Measurements from ENCODE around the gene FBXL20.
"Not testable (repeated sequence)": the region's sequence is repeated elsewhere in the genome, so short reads cannot be mapped to it uniquely, and the experiment has no call there.

Gene FBXL20

GRCh38 chr17:39251997-39252396, 149.4 kb downstream of the FBXL20 start:
- no peak for DNase-seq (ENCODE audit: low read depth)

GRCh38 chr17:39250076-39250475, 151.3 kb downstream of the FBXL20 start:
- DNase-seq (ENCODE audit: low read depth), result not testable (repeated sequence)

- DNase-seq (ENCODE audit: low read depth), result no peak
Observed at GRCh38 chr17:39246274-39246673, 155.2 kb downstream of the FBXL20 start.

DNA sequence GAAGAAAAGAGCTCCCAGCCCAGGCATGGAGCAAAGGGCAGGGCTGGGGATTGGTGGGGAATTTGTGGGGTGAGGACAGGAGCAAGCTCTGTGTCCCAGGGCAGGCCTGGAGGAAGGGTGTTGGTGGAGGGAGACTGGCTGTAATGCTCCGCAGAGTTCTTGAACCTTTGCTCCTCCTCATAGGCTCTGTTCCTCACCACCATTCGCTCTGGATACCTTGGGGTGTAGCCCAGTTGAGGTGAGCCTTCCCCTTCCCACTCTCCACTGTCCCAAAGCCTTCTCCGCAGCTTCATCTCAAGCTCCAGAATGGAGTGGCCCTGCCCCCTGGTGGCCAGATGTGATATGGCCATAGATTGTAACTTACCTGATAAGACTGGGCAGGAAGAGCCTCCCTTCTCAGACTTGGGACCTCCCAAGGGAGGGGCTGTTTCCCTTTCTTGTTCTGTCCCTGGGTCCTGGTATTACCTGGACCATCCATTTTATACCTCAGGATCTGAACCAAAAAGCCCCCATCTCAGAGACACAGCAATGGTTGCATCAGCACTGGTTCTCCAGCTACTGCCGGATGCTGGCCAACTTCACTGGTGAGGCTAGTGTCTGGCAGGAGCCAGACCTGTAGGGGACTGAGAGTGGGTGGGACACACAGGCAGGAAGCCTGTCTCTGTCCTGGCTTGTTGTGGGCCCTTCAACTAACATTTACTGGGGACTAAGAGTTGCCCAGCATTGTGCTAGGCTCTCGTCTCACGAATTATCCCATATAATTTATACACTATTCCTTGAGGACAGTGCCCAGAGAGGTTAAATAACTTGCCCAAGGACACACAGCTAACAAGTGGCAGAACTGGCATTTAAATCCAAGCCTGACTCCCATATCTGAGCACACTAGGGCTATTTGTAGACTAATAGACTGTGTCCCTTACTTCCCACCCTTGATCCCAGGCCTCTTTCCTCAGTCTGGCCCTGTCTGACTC, 156.5 kb downstream of the FBXL20 start:
- peak; percentile 80 for DNase-seq (ENCODE audit: low read depth)

DNA sequence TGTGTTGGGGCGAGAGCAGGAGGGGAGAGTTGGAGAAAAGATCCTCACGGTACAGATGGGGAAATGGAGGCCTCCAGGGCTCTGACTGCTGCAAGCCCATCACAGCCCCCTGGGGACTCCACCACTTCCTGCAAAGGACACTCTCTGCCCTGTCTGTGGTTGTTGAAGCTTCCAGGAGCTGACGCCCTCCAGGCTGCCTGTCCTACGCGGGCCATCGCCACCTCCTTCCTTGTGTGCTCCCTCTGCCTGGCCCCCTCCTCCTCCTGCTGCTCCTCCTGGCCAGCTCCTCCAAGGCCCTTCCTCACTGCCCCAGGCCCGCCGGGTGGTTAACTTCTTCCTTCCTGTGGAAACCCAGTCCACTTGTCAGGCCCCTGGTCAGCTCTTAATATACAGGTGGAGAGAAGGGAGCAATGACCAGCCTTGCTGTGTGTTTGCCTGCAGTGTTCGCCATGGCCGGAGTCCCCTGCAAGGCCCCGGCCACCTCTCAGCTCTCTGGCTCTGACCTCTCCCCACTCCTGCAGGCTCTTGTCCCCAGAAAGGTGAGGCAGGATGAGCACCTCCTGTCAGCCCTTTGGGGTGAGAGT, 157.3 kb downstream of the FBXL20 start:
- DNase-seq (ENCODE audit: low read depth), result no peak

GRCh38 chr17:39243155-39243554, 158.3 kb downstream of the FBXL20 start:
- no peak for DNase-seq (ENCODE audit: low read depth)

DNA sequence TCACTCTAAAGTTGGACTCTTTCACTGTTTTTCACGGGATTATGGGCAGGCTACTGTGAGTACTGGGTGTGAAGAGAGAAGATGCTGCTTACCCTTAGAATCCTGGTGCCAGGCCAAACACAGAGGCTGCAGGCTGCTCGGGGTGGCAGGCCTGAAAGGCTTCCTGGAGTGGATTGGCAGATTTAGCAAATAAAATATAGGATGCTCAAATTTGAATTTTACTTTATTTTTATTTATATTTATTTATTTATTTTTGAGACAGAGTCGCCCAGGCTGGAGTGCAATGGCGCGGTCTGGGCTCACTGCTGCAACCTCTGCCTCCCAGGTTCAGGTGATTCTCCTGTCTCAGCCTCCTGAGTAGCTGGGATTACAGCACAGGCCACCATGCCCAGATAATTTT, 160.8 kb downstream of the FBXL20 start:
- no peak for DNase-seq (ENCODE audit: low read depth)

- peak; percentile 50 for DNase-seq (ENCODE audit: low read depth)
Observed at GRCh38 chr17:39239640-39240314, 161.6 kb downstream of the FBXL20 start.

- DNase-seq (ENCODE audit: low read depth), result peak; percentile 66
Observed at GRCh38 chr17:39238311-39238972, 163.0 kb downstream of the FBXL20 start.

- DNase-seq (ENCODE audit: low read depth), result no peak
Observed at GRCh38 chr17:39237586-39237985, 163.8 kb downstream of the FBXL20 start.

GRCh38 chr17:39236981-39237441, 164.4 kb downstream of the FBXL20 start:
- no peak for DNase-seq (ENCODE audit: low read depth)

DNA sequence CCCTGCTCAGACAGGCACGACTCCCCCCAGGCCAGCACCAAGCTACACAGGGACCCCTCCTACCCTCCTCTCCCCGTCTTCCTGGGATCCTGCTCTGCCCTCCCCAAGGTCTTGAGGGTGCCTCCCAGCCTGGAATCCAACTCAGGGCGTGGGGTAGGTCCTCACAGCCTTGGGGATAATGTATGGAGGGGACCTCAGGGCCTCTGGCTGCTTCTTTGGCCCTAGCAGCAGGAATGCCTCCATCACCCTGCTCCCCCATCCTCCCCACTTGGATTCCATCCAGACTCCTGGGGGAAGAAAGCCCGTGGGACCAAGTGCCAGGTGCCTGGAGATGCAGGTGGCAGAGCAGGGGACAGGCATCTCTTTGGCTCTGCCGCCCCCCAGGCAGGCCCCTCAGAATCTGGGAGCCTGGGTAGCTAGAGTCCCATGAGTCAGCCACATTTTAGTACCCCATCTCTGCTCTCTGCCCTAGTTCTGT, 164.9 kb downstream of the FBXL20 start:
- DNase-seq (ENCODE audit: low read depth), result no peak

GRCh38 chr17:39235555-39236449, 165.6 kb downstream of the FBXL20 start:
- no peak for DNase-seq (ENCODE audit: low read depth)

DNA sequence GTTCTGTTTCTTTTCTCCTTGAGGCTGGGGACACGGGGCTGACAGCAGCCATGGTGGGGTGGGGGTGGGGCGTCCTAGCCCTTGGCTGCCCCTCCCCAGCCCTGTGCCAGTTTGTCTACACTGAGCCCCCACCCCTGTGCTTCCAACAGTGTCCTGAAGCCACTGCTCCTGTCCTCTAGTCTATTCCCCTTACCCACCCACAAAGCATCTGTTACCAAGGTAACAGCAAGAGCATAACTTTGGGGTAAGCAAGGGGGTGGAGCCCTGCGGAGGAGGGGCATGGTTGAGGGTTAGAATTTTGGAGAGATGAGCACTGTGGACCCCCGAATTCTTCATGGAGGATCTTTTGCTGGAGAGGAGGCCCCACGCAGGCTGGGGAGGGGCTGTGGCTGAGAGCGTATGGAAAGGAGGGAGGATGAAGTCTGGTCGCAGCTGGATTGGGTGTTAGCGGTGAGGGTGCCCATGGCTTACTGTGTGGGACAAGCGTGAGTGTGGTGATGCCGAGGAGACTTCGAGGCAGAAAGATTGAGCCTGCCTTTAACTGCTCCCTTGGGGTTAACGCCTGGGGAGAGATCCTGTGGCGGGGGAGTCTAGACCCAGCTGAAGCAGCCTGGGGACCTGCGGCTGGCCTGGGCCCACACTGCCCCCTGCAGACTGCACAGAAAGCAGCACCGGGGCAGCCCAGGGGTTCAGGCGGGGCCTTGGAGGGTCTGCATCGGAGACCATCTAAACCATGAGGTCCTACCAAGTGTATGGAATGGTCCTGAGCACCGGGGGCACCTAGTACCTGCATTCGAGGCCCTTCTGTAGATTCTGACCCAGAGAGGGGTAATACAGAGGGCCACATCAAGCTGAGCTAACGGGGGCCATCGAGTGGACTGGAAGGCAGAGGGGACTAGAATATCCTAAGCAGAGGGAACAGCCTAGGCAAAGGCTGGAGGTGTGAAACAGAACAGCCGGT, 169.6 kb downstream of the FBXL20 start:
- DNase-seq (ENCODE audit: low read depth), result peak; percentile 50

- DNase-seq (ENCODE audit: low read depth), result no peak
Observed at GRCh38 chr17:39231091-39231561, 170.3 kb downstream of the FBXL20 start.

DNA sequence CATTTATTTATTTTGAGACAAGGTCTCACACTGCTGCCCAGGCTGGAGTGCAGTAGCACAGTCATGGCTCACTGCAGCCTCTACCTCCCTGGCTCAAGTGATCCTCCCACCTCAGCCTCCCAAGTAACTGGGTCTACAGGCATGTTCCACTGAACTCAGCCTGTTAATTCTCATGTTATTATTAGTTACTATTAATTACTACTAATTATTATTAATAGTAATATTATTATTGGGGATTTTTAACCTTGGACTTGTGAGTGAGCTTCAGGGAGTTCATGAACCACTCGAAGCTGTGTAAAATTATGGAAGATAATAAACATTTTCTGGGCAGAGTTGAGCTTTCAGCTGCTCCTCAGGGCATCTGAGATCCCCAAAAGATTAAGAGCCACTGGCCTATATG, 171.1 kb downstream of the FBXL20 start:
- DNase-seq (ENCODE audit: low read depth), result no peak

DNA sequence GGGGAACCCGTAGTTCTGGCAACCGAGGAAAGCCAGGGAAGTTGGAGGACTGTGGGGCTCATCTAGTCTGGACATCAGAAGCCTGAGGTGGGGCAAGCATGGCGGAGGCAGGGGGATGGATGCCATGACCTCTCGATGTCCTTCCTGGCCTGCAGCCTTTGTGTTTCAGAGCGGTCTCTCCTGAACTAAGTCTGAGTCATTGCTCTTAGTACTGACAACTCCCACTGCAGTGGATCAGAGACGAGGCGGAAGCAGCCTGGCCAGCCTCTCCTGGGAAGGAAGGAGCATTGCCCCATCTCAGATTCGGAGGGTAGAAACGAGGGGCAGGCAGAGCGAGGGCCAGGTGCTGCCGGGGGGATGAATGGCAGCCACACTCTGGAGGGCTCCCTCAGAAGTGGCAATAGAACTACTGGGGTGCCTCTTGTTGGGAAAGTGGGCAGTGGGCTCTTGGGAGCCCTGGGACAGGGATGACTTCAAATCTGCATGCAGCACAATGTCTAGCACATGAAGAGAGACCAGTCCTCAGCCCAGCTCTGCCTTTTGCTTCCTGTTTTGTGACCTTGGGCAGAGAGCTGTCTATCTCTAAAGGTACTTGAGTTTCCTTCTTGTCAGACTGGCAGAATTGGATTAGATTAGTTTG, 172.0 kb downstream of the FBXL20 start:
- DNase-seq (ENCODE audit: low read depth), result no peak

DNA sequence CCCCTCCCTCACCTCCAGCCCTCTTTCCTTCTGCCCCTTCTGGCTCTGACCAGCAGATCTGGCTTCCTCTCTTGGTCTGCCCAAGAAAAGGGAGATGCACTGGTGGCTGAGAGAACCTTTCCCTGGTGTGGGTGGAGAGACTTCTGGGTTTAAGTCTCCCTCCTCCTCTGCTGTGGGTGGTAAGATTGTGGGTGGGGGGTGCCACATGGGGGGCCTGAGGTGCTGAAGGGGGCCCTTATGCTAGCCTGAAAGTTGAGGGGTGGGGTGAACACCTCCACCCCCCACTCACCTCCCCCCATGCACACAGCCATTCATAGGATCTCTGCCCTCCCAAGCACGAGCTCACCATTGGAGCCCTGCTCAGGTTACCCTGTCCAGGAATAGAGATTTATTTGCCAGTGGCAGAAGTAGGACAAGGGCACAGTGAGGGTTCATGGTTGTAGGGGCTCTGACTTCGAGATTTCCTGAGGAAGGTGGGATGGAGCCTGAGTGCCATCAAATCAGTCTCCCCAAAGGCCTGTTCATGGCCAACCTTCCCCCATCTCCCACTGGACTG, 174.0 kb downstream of the FBXL20 start:
- no peak for DNase-seq (ENCODE audit: low read depth)
